Measurements from ENCODE around the gene STK38L. TPM values are rescaled to one million over a fixed set of nuclear protein-coding genes. Genes with fewer than 3 reads are reported as not detected.

Gene STK38L
- polyA plus RNA-seq, 1 of the 3 experiments (the other 2 are of a cell fraction), result 4.7 TPM

GRCh38 chr12:27252934-27253333, 8.8 kb downstream of the STK38L start:
- Histone ChIP-seq H3K27ac (ENCODE audit: low read depth in 2 of 2, low read length in 1 of 2) (no peak overlapping the region), H3K4me1 (ENCODE audit: control insufficient read depth in 1 of 2, insufficient read depth in 2 of 2, low read depth in 1 of 2, low read length in 1 of 2) (peaks cover 0 to 3% of the 10 kb centered on the region in 2 experiments; a peak in 2 of 4 replicates), H3K9me3 (no peaks in the 10 kb centered on the region), H3K27me3 (ENCODE audit: insufficient read depth) (no peaks in the 10 kb centered on the region), H3K36me3 (replicated peaks in 1 of 2; ENCODE audit: control insufficient read depth in 1 of 2, insufficient read depth in 2 of 2, low read length in 1 of 2) (peaks cover 0 to 8% of the 10 kb centered on the region in 2 experiments), H3K4me2 (no peak overlapping the region), H3K79me2 (ENCODE audit: insufficient read depth) (peaks cover 80% of the 10 kb centered on the region), H3K4me3 (ENCODE audit: low read depth in 2 of 2, low read length in 1 of 2) (no peak overlapping the region), H3F3A (replicated peaks; ENCODE audit: insufficient read depth) (no peaks in the 10 kb centered on the region), H3K9ac (no peak overlapping the region), H3K9me2 (no peaks in the 10 kb centered on the region), H2AFZ (ENCODE audit: low read depth) (no peak overlapping the region), H4K20me1 (ENCODE audit: insufficient read depth) (no peaks in the 10 kb centered on the region)
- 98% methylated on average over 2 of the region's 2 CpGs for WGBS (ENCODE audit: low lambda C conversion rate)
- DNase-seq, result no peak
- TF ChIP-seq ELF1 (IDR thresholded peaks at IDR 0.05) (no peak), FOXM1 (IDR thresholded peaks at IDR 0.05; ENCODE audit: low read depth) (no peak), SMC3 (IDR thresholded peaks at IDR 0.05; ENCODE audit: low read depth, low read length) (no peak), RFX5 (IDR thresholded peaks at IDR 0.05; ENCODE audit: low read length) (no peak), SIN3A (IDR thresholded peaks at IDR 0.05; ENCODE audit: borderline replicate concordance, low read depth, low read length) (no peak), YY1 (IDR thresholded peaks at IDR 0.05; ENCODE audit: low read depth) (no peak), CTCF (IDR thresholded peaks at IDR 0.05) (no peak), MXI1 (IDR thresholded peaks at IDR 0.05; ENCODE audit: low read depth, low read length) (no peak), USF1 (IDR thresholded peaks at IDR 0.05; ENCODE audit: borderline replicate concordance, low read depth) (no peak), MEF2A (IDR thresholded peaks at IDR 0.05; ENCODE audit: borderline replicate concordance, low read depth) (no peak), TCF12 (IDR thresholded peaks at IDR 0.05) (no peak), POLR2AphosphoS5 (IDR thresholded peaks at IDR 0.05; ENCODE audit: low read depth, low read length) (no peak), USF2 (IDR thresholded peaks at IDR 0.05; ENCODE audit: borderline replicate concordance, low read depth, low read length) (no peak), ZBTB33 (IDR thresholded peaks at IDR 0.05; ENCODE audit: borderline replicate concordance, low read depth) (no peak), IRF3 (IDR thresholded peaks at IDR 0.05; ENCODE audit: low read depth, low read length) (no peak), CHD2 (IDR thresholded peaks at IDR 0.05; ENCODE audit: low read length, partially characterized antibody) (no peak)
- POLR2A ChIA-PET, result no interaction called here
- CTCF ChIA-PET, result interaction anchor here (0.5 kb wide), 1 partner anchor 162 kb away, joined by 3 read pairs; no protein-coding TSS in a partner anchor
